ENCODE data around the gene SPATS2. TPM values are rescaled to one million over a fixed set of nuclear protein-coding genes. Genes with fewer than 3 reads are reported as not detected.

SPATS2 gene
- total RNA-seq, 3 donors from 2014 or later (not counting 1 experiment from before 2014, with no cell fraction given) = 14.6 to 18.4 (median 15.4) TPM

DNA sequence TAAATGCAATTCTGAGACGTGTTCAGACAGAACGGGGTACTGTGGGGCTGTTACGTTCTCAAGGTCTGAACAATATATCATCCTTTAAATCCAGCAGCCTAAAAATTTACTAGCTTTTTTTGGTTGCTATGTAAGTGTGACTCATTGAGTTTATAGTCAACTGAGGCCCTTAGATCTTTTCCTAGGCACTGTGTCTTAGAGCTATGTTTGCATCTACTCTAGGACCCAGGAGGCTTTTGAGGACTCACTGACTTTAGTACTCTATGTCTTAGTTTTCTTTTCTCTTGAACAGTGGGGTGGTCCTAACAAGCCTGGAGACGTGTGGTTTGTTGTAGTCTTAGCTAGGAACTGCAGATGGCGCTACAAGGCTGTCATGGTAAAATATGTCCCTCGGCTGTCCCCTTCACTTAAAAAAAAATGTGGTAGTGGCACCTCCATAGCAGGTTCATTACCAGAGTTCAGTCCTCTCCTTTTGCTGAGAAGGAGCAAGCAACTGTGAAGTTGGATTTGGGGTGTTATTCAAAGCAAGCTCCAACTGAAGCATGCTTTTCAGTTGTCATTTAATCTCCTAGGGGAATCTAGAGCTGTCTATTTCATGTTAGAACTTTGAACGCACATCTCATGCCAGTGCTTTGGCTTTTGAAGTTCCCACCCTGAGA lies 8.7 kb upstream of the SPATS2 start:
- Histone ChIP-seq H3K4me1 (ENCODE audit: control insufficient read depth, insufficient read depth, low read length) (no peaks in the 10 kb centered on the region), H3K36me3 (ENCODE audit: control insufficient read depth, insufficient read depth, low read length) (no peaks in the 10 kb centered on the region), H3K9me3 (ENCODE audit: control insufficient read depth, insufficient read depth, low read length) (no peaks in the 10 kb centered on the region), H3K27me3 (ENCODE audit: control insufficient read depth, insufficient read depth, low read length) (no peaks in the 10 kb centered on the region), H3K27ac (ENCODE audit: low read length) (no peak overlapping the region), H3K4me3 (ENCODE audit: low read length) (no peak overlapping the region)
- H3K27me3 Mint-ChIP-seq (ENCODE audit: low read depth in 2 of 2) = peaks cover 16 to 33% of the 10 kb centered on the region in 2 donors
- WGBS (ENCODE audit: insufficient coverage) = 15% methylated on average over 6 of the region's 7 CpGs
- intact Hi-C loops (cut with micrococcal nuclease) = loop anchor here (1.0 kb wide), 2 partner anchors 156 to 222 kb away; no protein-coding TSS in a partner anchor
- no peaks in the 10 kb centered on the region for H3K9me3 Mint-ChIP-seq
- peak; percentile 29 to 88 for DNase-seq
- H3K36me3 Mint-ChIP-seq = no peaks in the 10 kb centered on the region
- no peak overlapping the region for H3K4me3 Mint-ChIP-seq
- H3K27ac Mint-ChIP-seq = no peak overlapping the region
- H3K4me1 Mint-ChIP-seq = peaks cover 7% of the 10 kb centered on the region in 2 donors
- TF ChIP-seq CTCF (IDR thresholded peaks at IDR 0.05) = peak; percentile 69
- ATAC-seq = peak; percentile 90 to 98 (median 97)

GRCh38 chr12:49359671-49360070 lies 7.6 kb upstream of the SPATS2 start:
- H3K4me1 ChIP-seq (ENCODE audit: control insufficient read depth, insufficient read depth, low read length) = no peaks in the 10 kb centered on the region
- no peak overlapping the region for H3K4me3 ChIP-seq (ENCODE audit: low read length)
- H3K27ac ChIP-seq (ENCODE audit: low read length) = no peak overlapping the region
- H3K4me3 Mint-ChIP-seq = no peak overlapping the region
- no peaks in the 10 kb centered on the region for H3K27me3 ChIP-seq (ENCODE audit: control insufficient read depth, insufficient read depth, low read length)
- H3K9me3 ChIP-seq (ENCODE audit: control insufficient read depth, insufficient read depth, low read length) = no peaks in the 10 kb centered on the region
- DNase-seq (no peak), ATAC-seq (no peak)
- WGBS (ENCODE audit: insufficient coverage) = 92% methylated on average over 7 of the region's 7 CpGs
- no peaks in the 10 kb centered on the region for H3K36me3 ChIP-seq (ENCODE audit: control insufficient read depth, insufficient read depth, low read length)
- intact Hi-C loops (cut with micrococcal nuclease) = no loop called here
- H3K27ac Mint-ChIP-seq = no peak overlapping the region
- no peak for TF ChIP-seq CTCF (IDR thresholded peaks at IDR 0.05)
- H3K36me3 Mint-ChIP-seq = no peaks in the 10 kb centered on the region
- no peaks in the 10 kb centered on the region for H3K9me3 Mint-ChIP-seq
- peaks cover 13 to 28% of the 10 kb centered on the region in 2 donors for H3K27me3 Mint-ChIP-seq (ENCODE audit: low read depth in 2 of 2)
- H3K4me1 Mint-ChIP-seq = peaks cover 7% of the 10 kb centered on the region in 2 donors

DNA sequence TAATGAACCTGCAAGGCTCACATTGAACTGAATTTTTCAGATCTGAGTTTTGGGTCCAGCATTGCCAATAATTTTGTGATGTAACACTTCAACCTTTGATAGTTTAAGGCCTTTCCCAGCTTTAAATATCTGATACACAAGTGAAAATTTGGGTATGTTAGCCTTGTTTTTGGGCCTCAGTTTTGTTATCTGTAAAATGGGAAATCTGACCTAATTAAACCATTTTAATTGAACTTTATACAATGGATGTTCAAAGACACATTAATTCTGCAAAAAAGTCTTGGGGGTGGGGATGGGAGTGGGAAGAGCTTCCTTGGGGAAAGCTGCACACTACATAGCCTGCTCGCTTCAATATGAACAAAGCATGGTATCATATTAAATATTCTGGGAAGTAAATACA lies 5.2 kb upstream of the SPATS2 start:
- Mint-ChIP-seq H3K9me3 (no peaks in the 10 kb centered on the region), H3K4me3 (no peak overlapping the region), H3K27ac (no peak overlapping the region), H3K36me3 (no peaks in the 10 kb centered on the region), H3K4me1 (peaks cover 13% of the 10 kb centered on the region in 2 donors), H3K27me3 (ENCODE audit: low read depth in 2 of 2) (peaks cover 12 to 18% of the 10 kb centered on the region in 2 donors)
- H3K27me3 ChIP-seq (ENCODE audit: control insufficient read depth, insufficient read depth, low read length) = no peaks in the 10 kb centered on the region
- H3K27ac ChIP-seq (ENCODE audit: low read length) = no peak overlapping the region
- no peaks in the 10 kb centered on the region for H3K36me3 ChIP-seq (ENCODE audit: control insufficient read depth, insufficient read depth, low read length)
- ATAC-seq (no peak), DNase-seq (no peak)
- intact Hi-C loops (cut with micrococcal nuclease) = no loop called here
- H3K4me3 ChIP-seq (ENCODE audit: low read length) = no peak overlapping the region
- H3K4me1 ChIP-seq (ENCODE audit: control insufficient read depth, insufficient read depth, low read length) = peaks cover 8% of the 10 kb centered on the region
- H3K9me3 ChIP-seq (ENCODE audit: control insufficient read depth, insufficient read depth, low read length) = no peaks in the 10 kb centered on the region
- 100% methylated on average over 1 of the region's 1 CpG for WGBS (ENCODE audit: insufficient coverage)
- no peak for TF ChIP-seq CTCF (IDR thresholded peaks at IDR 0.05)

DNA sequence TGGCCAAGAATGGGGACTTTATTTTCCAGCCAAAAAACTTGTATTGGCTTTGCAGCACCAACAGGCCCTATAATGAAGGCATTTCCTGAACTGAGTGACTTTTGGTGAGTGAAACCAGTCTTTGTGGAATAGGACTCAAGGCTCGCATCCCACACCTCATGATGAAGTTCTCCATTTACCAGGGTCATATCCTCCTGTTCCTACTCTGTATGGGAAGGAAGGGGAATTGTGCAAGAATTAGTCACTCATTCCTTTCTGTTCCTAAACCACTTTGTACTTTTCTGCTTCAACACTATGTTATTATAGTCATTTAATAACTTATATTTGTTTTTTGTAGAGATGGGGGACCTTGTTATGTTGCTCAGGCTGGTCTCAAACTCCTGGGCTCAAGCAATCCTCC lies 2.3 kb upstream of the SPATS2 start:
- intact Hi-C loops (cut with micrococcal nuclease) = no loop called here
- Mint-ChIP-seq H3K27ac (no peak overlapping the region), H3K4me3 (no peak overlapping the region)

More for the DNA sequence above, 2.3 kb upstream of the SPATS2 start:
- no peaks in the 10 kb centered on the region for H3K36me3 Mint-ChIP-seq
- Histone ChIP-seq H3K27ac (ENCODE audit: low read length) (no peak overlapping the region), H3K4me1 (ENCODE audit: control insufficient read depth, insufficient read depth, low read length) (peaks cover 13% of the 10 kb centered on the region), H3K9me3 (ENCODE audit: control insufficient read depth, insufficient read depth, low read length) (no peaks in the 10 kb centered on the region), H3K36me3 (ENCODE audit: control insufficient read depth, insufficient read depth, low read length) (no peaks in the 10 kb centered on the region), H3K4me3 (ENCODE audit: low read length) (no peak overlapping the region), H3K27me3 (ENCODE audit: control insufficient read depth, insufficient read depth, low read length) (no peaks in the 10 kb centered on the region)
- no CpG with 5 or more reads among the region's 1 CpG for WGBS (ENCODE audit: insufficient coverage)
- DNase-seq (no peak), ATAC-seq (no peak)
- H3K4me1 Mint-ChIP-seq = peaks cover 19 to 26% of the 10 kb centered on the region in 2 donors
- TF ChIP-seq CTCF (IDR thresholded peaks at IDR 0.05) = no peak
- no peaks in the 10 kb centered on the region for H3K9me3 Mint-ChIP-seq
- H3K27me3 Mint-ChIP-seq (ENCODE audit: low read depth in 2 of 2) = peaks cover 0 to 6% of the 10 kb centered on the region in 2 donors

Data from natural killer cell (primary cell).